Measurements from ENCODE around the gene DPCD. TPM values are rescaled to one million over a fixed set of nuclear protein-coding genes. Genes with fewer than 3 reads are reported as not detected.

DPCD gene
- total RNA-seq, 1 experiment from 2014 or later: 39.5 TPM

GRCh38 chr10:101576211-101576863, 11.8 kb upstream of the DPCD start:
- no peak for DNase-seq (ENCODE audit: low read depth, low spot score)
- no peaks in the 10 kb centered on the region for H3K9me3 ChIP-seq (ENCODE audit: control insufficient read depth in 1 of 2, insufficient read depth in 1 of 2, low read depth in 1 of 2, low read length in 2 of 2)
- TF ChIP-seq ATF3 (IDR thresholded peaks at IDR 0.05) (no peak), EZH2 (IDR thresholded peaks at IDR 0.05) (no peak), CTCF (IDR thresholded peaks at IDR 0.05 in 2 of 3, conservative IDR thresholded peaks at IDR 0.05 in 1 of 3; ENCODE audit: borderline replicate concordance in 1 of 3, insufficient read depth in 1 of 3, low read depth in 2 of 3, low read length in 2 of 3) (no peak), FOSL1 (IDR thresholded peaks at IDR 0.05; ENCODE audit: low read depth) (no peak), CEBPB (IDR thresholded peaks at IDR 0.05; ENCODE audit: low read depth) (no peak), JUND (IDR thresholded peaks at IDR 0.05) (no peak), POLR2A (IDR thresholded peaks at IDR 0.05; ENCODE audit: borderline replicate concordance, extremely low read depth, insufficient read depth, insufficient read length) (no peak), REST (IDR thresholded peaks at IDR 0.05; ENCODE audit: low read depth) (no peak), SP1 (IDR thresholded peaks at IDR 0.05; ENCODE audit: low read depth) (no peak), POLR2AphosphoS5 (IDR thresholded peaks at IDR 0.05; ENCODE audit: low read depth, low read length) (no peak; the same call in 1 of the 2 replicates), SIN3A (IDR thresholded peaks at IDR 0.05; ENCODE audit: low read depth) (no peak), SRF (IDR thresholded peaks at IDR 0.05; ENCODE audit: low read depth) (no peak)
- no peak overlapping the region for H3K9ac ChIP-seq (ENCODE audit: low read length)
- ChIA-PET CTCF (interaction anchor here (0.6 to 1.8 kb wide), 5 partner anchors 26 to 363 kb away, joined by 3 to 6 read pairs (median 4); no protein-coding TSS in a partner anchor), RAD21 (ENCODE audit: low non-redundant PET in 1 of 2, low total read pairs in 2 of 2, uncharacterized antibody in 2 of 2, unreplicated experiment in 2 of 2) (interaction anchor here in 1 of 2 experiments (0.6 to 1.7 kb wide), 2 partner anchors 10 to 205 kb away, joined by 3 read pairs; no protein-coding TSS in a partner anchor), POLR2A (interaction anchor here (0.6 to 0.9 kb wide), 4 partner anchors 364 to 541 kb away, joined by 3 to 4 read pairs (median 3); no protein-coding TSS in a partner anchor)
- no peaks in the 10 kb centered on the region for H4K20me1 ChIP-seq (ENCODE audit: insufficient read depth)
- H3K27ac ChIP-seq (ENCODE audit: low read depth, low read length): no peak overlapping the region
- H3K36me3 ChIP-seq (ENCODE audit: control insufficient read depth in 1 of 2, insufficient read depth in 2 of 2, low read length in 2 of 2): no peaks in the 10 kb centered on the region; a peak in 1 of 4 replicates
- intact Hi-C loops (cut with micrococcal nuclease): loop anchor here (10.0 kb wide), 1 partner anchor 512 kb away; the partner anchor contains the start of gene KAZALD1
- no peak overlapping the region for H3K4me3 ChIP-seq (replicated peaks in 1 of 2; ENCODE audit: low read depth in 1 of 2, low read length in 2 of 2)
- ATAC-seq: no peak
- no TSS peak for BruUV-seq (replicated peaks)
- no peak overlapping the region for H3K4me2 ChIP-seq (ENCODE audit: low read length)
- no peak overlapping the region for H2AFZ ChIP-seq (ENCODE audit: low read depth, low read length, poor library complexity, severe bottlenecking)
- H3K79me2 ChIP-seq (ENCODE audit: insufficient read depth, low read length): no peaks in the 10 kb centered on the region
- H3K9me2 ChIP-seq (ENCODE audit: insufficient read depth): no peaks in the 10 kb centered on the region
- H3K4me1 ChIP-seq (ENCODE audit: control insufficient read depth in 1 of 2, insufficient read depth in 2 of 2, low read length in 2 of 2): peaks cover 0 to 5% of the 10 kb centered on the region in 2 experiments; a peak in 1 of 4 replicates
- H3K27me3 ChIP-seq (ENCODE audit: insufficient read depth, low read length): no peaks in the 10 kb centered on the region

All from HCT116 (cell line).